Smooth muscle cell (in vitro differentiated cells): ENCODE results near the gene FSTL4. TPM values are rescaled to one million over a fixed set of nuclear protein-coding genes. Genes with fewer than 3 reads are reported as not detected.

Source experiments
- DNase-seq: peaks from one replicate; lab custom pipeline; 2025; ENCODE audit not compliant: unreplicated experiment; lab: John Stamatoyannopoulos, UW
- H2AFZ ChIP-seq: fragments of 200-600 bp; sonication (generic); 2 replicates; pipeline ENCODE4 v1.6.0; 2016; ENCODE audit warnings: antibody characterized with exemption, low read depth, mild to moderate bottlenecking
- H3F3A ChIP-seq: fragments of 200-600 bp; sonication (generic); 2 replicates; pipeline ENCODE4 v1.6.0; 2017; ENCODE audit warnings: antibody characterized with exemption, low read depth
- H3K27ac ChIP-seq: fragments of 200-600 bp; sonication (generic); 2 replicates; pipeline ENCODE4 v1.5.1; 2016; ENCODE audit warnings: low read depth, mild to moderate bottlenecking
- H3K27me3 ChIP-seq: fragments of 200-600 bp; sonication (generic); 2 replicates; pipeline ENCODE4 v1.6.1; 2016; ENCODE audit warnings: low read depth, mild to moderate bottlenecking
- H3K36me3 ChIP-seq: fragments of 200-600 bp; sonication (generic); 2 replicates; pipeline ENCODE4 v1.5.1; 2016; ENCODE audit warnings: low read depth
- H3K4me1 ChIP-seq: fragments of 200-600 bp; sonication (generic); 2 replicates; pipeline ENCODE4 v1.5.1; 2016; ENCODE audit warnings: low read depth
- H3K4me2 ChIP-seq: fragments of 200-600 bp; sonication (generic); 2 replicates; pipeline ENCODE4 v1.6.0; 2016; ENCODE audit warnings: mild to moderate bottlenecking
- H3K4me3 ChIP-seq: fragments of 200-600 bp; sonication (generic); 2 replicates; pipeline ENCODE4 v1.5.1; 2016; ENCODE audit warnings: mild to moderate bottlenecking
- H3K79me2 ChIP-seq: fragments of 200-600 bp; sonication (generic); 2 replicates; pipeline ENCODE4 v1.6.0; 2016; ENCODE audit warnings: low read depth, mild to moderate bottlenecking
- H3K9ac ChIP-seq: fragments of 200-600 bp; sonication (generic); 2 replicates; pipeline ENCODE4 v1.6.0; 2016; ENCODE audit warnings: low read depth
- H3K9me3 ChIP-seq: fragments of 200-600 bp; sonication (generic); replicated peaks from 2 replicates; pipeline ENCODE4 v1.5.1; 2016; ENCODE audit warnings: low read depth
- H4K20me1 ChIP-seq: fragments of 200-600 bp; sonication (generic); 2 replicates; pipeline ENCODE4 v1.6.0; 2016; ENCODE audit warnings: low read depth
- WGBS: methylation state at CpG from one replicate; pipeline ENCODE4 v1.1.7; 2016; ENCODE audit warnings: low lambda C conversion rate; 5-methylcytosine and 5-hydroxymethylcytosine counted together
- polyA plus RNA-seq: library from polyadenylated mRNA; unstranded; fragments of >200 nt; fragmentation: Nextera tagmentation; extraction: Ambion mirVana; gene quantifications from 2 replicates; pipeline ENCODE4 v1.2.1, GENCODE V29; 2016
- total RNA-seq: library from RNA; depleted of rRNA; stranded (reverse); fragments of >200 nt; gene quantifications from 2 replicates; pipeline ENCODE4 v1.2.3, GENCODE V29; 2014
- TF ChIP-seq, protein P1 (sequence below): fragments of 200-600 bp; sonication (generic); IDR thresholded peaks from 2 replicates; pipeline ENCODE4 v1.5.1; 2017; ENCODE audit warnings: borderline replicate concordance, mild to moderate bottlenecking, antibody characterized with exemption; ENCODE audit not compliant: insufficient read depth, poor library complexity, severe bottlenecking

FSTL4 gene
- total and polyA plus RNA-seq, 2 experiments from 2014 or later, result 0.49 TPM; not detected in 1

DNA sequence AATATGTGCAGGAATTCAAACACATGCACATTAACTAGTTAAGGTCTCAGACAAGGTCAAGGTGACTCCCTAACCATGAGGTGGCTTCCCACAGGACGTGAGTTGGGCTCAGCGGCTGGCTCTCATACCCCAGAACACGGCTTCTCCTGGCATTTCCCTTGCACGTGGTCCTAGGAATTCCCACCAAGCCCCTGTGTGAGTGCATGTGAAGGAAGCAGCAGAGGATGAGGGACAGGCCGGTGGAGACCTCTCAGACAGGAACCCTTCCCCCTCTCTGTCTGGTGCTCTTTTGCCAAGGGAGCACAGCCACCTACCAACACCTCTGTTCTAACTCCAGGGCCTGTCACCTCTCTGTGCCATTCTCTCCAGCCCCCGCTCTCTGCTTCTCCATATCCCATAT lies 271.0 kb downstream of the FSTL4 start:
- Histone ChIP-seq H3K4me1 (peaks cover 7% of the 10 kb centered on the region), H3K79me2 (no peaks in the 10 kb centered on the region), H3K4me3 (no peak overlapping the region), H3K9ac (no peak overlapping the region), H3K9me3 (no peaks in the 10 kb centered on the region), H3K27me3 (no peaks in the 10 kb centered on the region), H2AFZ (no peak overlapping the region), H4K20me1 (no peaks in the 10 kb centered on the region), H3F3A (no peaks in the 10 kb centered on the region), H3K36me3 (no peaks in the 10 kb centered on the region), H3K4me2 (no peak overlapping the region), H3K27ac (no peak overlapping the region)
- 74% methylated on average over 6 of the region's 6 CpGs for WGBS
- TF ChIP-seq, protein P1, sequence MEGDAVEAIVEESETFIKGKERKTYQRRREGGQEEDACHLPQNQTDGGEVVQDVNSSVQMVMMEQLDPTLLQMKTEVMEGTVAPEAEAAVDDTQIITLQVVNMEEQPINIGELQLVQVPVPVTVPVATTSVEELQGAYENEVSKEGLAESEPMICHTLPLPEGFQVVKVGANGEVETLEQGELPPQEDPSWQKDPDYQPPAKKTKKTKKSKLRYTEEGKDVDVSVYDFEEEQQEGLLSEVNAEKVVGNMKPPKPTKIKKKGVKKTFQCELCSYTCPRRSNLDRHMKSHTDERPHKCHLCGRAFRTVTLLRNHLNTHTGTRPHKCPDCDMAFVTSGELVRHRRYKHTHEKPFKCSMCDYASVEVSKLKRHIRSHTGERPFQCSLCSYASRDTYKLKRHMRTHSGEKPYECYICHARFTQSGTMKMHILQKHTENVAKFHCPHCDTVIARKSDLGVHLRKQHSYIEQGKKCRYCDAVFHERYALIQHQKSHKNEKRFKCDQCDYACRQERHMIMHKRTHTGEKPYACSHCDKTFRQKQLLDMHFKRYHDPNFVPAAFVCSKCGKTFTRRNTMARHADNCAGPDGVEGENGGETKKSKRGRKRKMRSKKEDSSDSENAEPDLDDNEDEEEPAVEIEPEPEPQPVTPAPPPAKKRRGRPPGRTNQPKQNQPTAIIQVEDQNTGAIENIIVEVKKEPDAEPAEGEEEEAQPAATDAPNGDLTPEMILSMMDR, result no peak
- DNase-seq, result no peak

DNA sequence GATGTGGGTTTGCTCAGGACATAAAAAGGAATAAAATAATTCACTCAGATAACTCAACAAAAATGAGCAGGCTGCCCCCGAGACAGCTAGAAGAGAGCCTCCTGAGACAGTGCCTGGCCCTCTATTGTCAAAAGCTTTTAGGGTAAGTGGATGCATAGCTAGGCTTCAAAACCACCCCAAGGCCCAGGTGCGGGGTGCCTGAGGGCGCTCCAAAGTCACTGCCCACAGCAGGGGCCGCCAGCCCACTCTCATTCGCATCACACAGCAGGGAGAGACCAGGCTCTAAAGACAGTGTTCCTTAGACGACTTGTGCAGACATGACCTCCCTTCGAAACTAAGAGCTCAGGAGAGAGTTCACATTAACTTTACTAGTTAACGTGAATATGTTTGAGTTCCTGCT lies 271.5 kb downstream of the FSTL4 start:
- Histone ChIP-seq H3K4me2 (peak overlapping the region; percentile 28), H3F3A (no peaks in the 10 kb centered on the region), H3K4me1 (peaks cover 7% of the 10 kb centered on the region), H3K9ac (peak overlapping the region; percentile 32), H4K20me1 (no peaks in the 10 kb centered on the region), H3K4me3 (no peak overlapping the region), H3K27me3 (no peaks in the 10 kb centered on the region), H3K9me3 (no peaks in the 10 kb centered on the region), H2AFZ (no peak overlapping the region), H3K36me3 (no peaks in the 10 kb centered on the region), H3K27ac (peak overlapping the region; percentile 48), H3K79me2 (no peaks in the 10 kb centered on the region)
- TF ChIP-seq, protein P1, result no peak
- DNase-seq, result no peak
- 72% methylated on average over 8 of the region's 8 CpGs for WGBS

DNA sequence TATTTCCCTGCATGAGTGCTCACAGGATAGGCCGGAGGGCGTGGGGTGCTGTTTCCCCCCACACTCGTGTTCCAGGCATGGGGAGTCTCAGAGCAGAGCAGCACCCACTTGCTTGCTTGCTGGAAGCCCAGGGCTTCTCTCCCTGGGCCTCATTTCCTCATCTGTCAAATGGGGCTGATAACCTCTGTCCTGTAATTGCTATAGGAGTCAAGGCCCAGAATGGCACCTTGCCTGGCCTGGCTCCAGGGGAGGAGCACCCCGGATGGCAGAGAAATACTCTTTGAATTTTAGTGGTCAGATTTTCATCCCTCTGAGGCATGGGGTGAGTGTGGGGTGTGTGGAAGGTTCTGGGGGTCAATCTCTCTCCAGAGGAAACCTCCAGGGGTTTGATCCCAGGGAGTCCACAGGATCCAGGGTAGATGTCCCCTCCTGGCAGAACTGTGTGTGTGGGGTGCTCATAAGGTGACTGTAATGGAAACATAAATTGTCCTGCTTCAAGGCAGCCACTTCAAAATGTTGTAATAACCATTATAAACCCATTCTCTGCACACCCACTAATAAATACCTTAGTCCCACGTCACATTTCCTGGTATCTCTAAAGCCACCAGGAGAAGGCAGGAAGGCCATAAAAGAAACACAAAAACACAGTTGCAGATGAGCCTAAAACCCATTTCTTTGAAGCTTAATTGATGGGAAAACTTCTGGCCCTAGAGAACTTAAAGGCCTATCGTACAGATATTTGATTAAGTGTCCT lies 272.2 kb downstream of the FSTL4 start:
- peaks cover 7% of the 10 kb centered on the region for H3K4me1 ChIP-seq
- no peak overlapping the region for H2AFZ ChIP-seq
- no peak overlapping the region for H3K4me3 ChIP-seq
- DNase-seq, result no peak
- no peaks in the 10 kb centered on the region for H3F3A ChIP-seq
- H3K27ac ChIP-seq, result peak overlapping the region; percentile 14
- peak overlapping the region; percentile 32 for H3K9ac ChIP-seq
- WGBS, result 75% methylated on average over 6 of the region's 6 CpGs
- peak overlapping the region; percentile 28 for H3K4me2 ChIP-seq
- TF ChIP-seq, protein P1, result no peak
- no peaks in the 10 kb centered on the region for H4K20me1 ChIP-seq
- no peaks in the 10 kb centered on the region for H3K36me3 ChIP-seq
- H3K79me2 ChIP-seq, result no peaks in the 10 kb centered on the region
- no peaks in the 10 kb centered on the region for H3K9me3 ChIP-seq
- no peaks in the 10 kb centered on the region for H3K27me3 ChIP-seq
